Activated CD8-positive, alpha-beta T cell treated with anti-CD3 and anti-CD28 coated beads for 36 hours (primary cell): ENCODE results near the gene RNU6-9. TPM values are rescaled to one million over a fixed set of nuclear protein-coding genes. Genes with fewer than 3 reads are reported as not detected.

ENCODE experiments used
- ATAC-seq: fragments of 200-7000 bp; cut with Tn5 transposase; one replicate; pipeline ENCODE4 v1.10.0; 2021; ENCODE audit warnings: mild to moderate bottlenecking, moderate library complexity
- CTCF ChIA-PET: fragments of 350-600 bp; sonication (Branson Sonifier 250); formaldehyde crosslinking; loops from one replicate; lab custom pipeline; 2021; ENCODE audit warnings: antibody characterized with exemption; lab: Charles Lee
- POLR2A ChIA-PET: fragments of 350-600 bp; sonication (Branson Sonifier 250); formaldehyde crosslinking; loops from one replicate; lab custom pipeline; 2021; ENCODE audit warnings: antibody characterized with exemption; lab: Charles Lee
- DNase-seq: peaks from one replicate; pipeline ENCODE4 v3.0.0-alpha.2; 2020
- H3K27ac Mint-ChIP-seq: one replicate; pipeline ENCODE4 v1.8.0; 2021; ENCODE audit warnings: mild to moderate bottlenecking, mixed read lengths
- H3K27me3 Mint-ChIP-seq: one replicate; pipeline ENCODE4 v1.8.0; 2021; ENCODE audit warnings: mixed read lengths
- H3K36me3 Mint-ChIP-seq: one replicate; pipeline ENCODE4 v1.8.0; 2021; ENCODE audit warnings: low read depth, mixed read lengths
- H3K4me1 Mint-ChIP-seq: one replicate; pipeline ENCODE4 v1.8.0; 2021; ENCODE audit warnings: low read depth, mixed read lengths
- H3K4me3 Mint-ChIP-seq: one replicate; pipeline ENCODE4 v1.8.0; 2021; ENCODE audit warnings: mild to moderate bottlenecking, moderate library complexity, mixed read lengths
- H3K9me3 Mint-ChIP-seq: one replicate; pipeline ENCODE4 v1.8.0; 2021; ENCODE audit warnings: mixed read lengths
- CTCF ChIP-seq: fragments of 200-600 bp; IDR thresholded peaks from one replicate; pipeline ENCODE4 v1.8.0; 2022; ENCODE audit warnings: antibody characterized with exemption, mild to moderate bottlenecking
- intact Hi-C: fragments of 100-400 bp; cut with micrococcal nuclease; formaldehyde crosslinking; loops from one replicate; pipeline ENCODE4 v1.10.0; 2022
- total RNA-seq, 2 experiments: library from RNA; stranded (reverse); gene quantifications; one replicate each; pipeline ENCODE4 v1.2.3, GENCODE V29; 2021

The RNU6-9 gene
- total RNA-seq, 2 experiments from 2014 or later: not detected

- Mint-ChIP-seq H3K9me3 (no peaks in the 10 kb centered on the region), H3K4me1 (peaks cover 57% of the 10 kb centered on the region), H3K27me3 (no peaks in the 10 kb centered on the region), H3K4me3 (no peak overlapping the region), H3K27ac (peak overlapping the region; percentile 93), H3K36me3 (peaks cover 10% of the 10 kb centered on the region)
- ATAC-seq (peak; percentile 59), DNase-seq (peak; percentile 84)
- no peak for TF ChIP-seq CTCF
- intact Hi-C loops: no loop called here
- POLR2A ChIA-PET: interaction anchor here (0.6 to 2.7 kb wide), 6 partner anchors 13 to 384 kb away, joined by 3 to 15 read pairs (median 4); partner anchors contain the start of genes MED16 and RNU6-9
- CTCF ChIA-PET: interaction anchor here (1.1 to 1.4 kb wide), 2 partner anchors 45 to 77 kb away, joined by 3 read pairs; partner anchors contain the start of gene WDR18
These were observed 14.0 kb downstream of the RNU6-9 start for GRCh38 chr19:907183-907853.

GRCh38 chr19:911197-912033 lies 18.1 kb downstream of the RNU6-9 start:
- TF ChIP-seq CTCF: no peak
- POLR2A ChIA-PET: no interaction called here
- Mint-ChIP-seq H3K4me1 (peaks cover 40% of the 10 kb centered on the region), H3K36me3 (peaks cover 9% of the 10 kb centered on the region), H3K27me3 (no peaks in the 10 kb centered on the region), H3K4me3 (peak overlapping the region; percentile 67), H3K9me3 (no peaks in the 10 kb centered on the region), H3K27ac (peak overlapping the region; percentile 66)
- CTCF ChIA-PET: no interaction called here
- intact Hi-C loops: no loop called here
- ATAC-seq (no peak), DNase-seq (no peak)

GRCh38 chr19:912181-913079 lies 19.1 kb downstream of the RNU6-9 start:
- Mint-ChIP-seq H3K4me3 (peak overlapping the region; percentile 75), H3K27me3 (no peaks in the 10 kb centered on the region), H3K4me1 (peaks cover 32% of the 10 kb centered on the region), H3K27ac (peak overlapping the region; percentile 87), H3K36me3 (peaks cover 9% of the 10 kb centered on the region), H3K9me3 (no peaks in the 10 kb centered on the region)
- DNase-seq: peak; percentile 42
- no peak for ATAC-seq
- intact Hi-C loops: no loop called here
- ChIA-PET CTCF (no interaction called here), POLR2A (no interaction called here)
- no peak for TF ChIP-seq CTCF

GRCh38 chr19:913080-913748 lies 19.9 kb downstream of the RNU6-9 start, which contains the start of gene R3HDM4:
TSS of gene R3HDM4 (minus strand) at chr19:913219. CDS start at chr19:913157, 62 bp downstream.
- Mint-ChIP-seq H3K4me1 (peaks cover 29% of the 10 kb centered on the region), H3K36me3 (peaks cover 9% of the 10 kb centered on the region), H3K4me3 (peak within 1 kb of the TSS; percentile 78), H3K9me3 (no peaks in the 10 kb centered on the region), H3K27me3 (peaks cover 2% of the 10 kb centered on the region), H3K27ac (peak within 1 kb of the TSS; percentile 89)
- intact Hi-C loops: no loop called here
- POLR2A ChIA-PET: interaction anchor here (2.5 kb wide), 1 partner anchor 8 kb away, joined by 7 read pairs; no protein-coding TSS in a partner anchor
- DNase-seq: peak; percentile 85
- no peak for TF ChIP-seq CTCF
- CTCF ChIA-PET: interaction anchor here (0.9 kb wide), 1 partner anchor 49 kb away, joined by 3 read pairs; no protein-coding TSS in a partner anchor
- peak; percentile 63 for ATAC-seq
